ENCODE measurements around the gene TMC6. TPM values are rescaled to one million over a fixed set of nuclear protein-coding genes. Genes with fewer than 3 reads are reported as not detected.

Gene TMC6
- total RNA-seq, 1 experiment from 2014 or later = 0.74 TPM

DNA sequence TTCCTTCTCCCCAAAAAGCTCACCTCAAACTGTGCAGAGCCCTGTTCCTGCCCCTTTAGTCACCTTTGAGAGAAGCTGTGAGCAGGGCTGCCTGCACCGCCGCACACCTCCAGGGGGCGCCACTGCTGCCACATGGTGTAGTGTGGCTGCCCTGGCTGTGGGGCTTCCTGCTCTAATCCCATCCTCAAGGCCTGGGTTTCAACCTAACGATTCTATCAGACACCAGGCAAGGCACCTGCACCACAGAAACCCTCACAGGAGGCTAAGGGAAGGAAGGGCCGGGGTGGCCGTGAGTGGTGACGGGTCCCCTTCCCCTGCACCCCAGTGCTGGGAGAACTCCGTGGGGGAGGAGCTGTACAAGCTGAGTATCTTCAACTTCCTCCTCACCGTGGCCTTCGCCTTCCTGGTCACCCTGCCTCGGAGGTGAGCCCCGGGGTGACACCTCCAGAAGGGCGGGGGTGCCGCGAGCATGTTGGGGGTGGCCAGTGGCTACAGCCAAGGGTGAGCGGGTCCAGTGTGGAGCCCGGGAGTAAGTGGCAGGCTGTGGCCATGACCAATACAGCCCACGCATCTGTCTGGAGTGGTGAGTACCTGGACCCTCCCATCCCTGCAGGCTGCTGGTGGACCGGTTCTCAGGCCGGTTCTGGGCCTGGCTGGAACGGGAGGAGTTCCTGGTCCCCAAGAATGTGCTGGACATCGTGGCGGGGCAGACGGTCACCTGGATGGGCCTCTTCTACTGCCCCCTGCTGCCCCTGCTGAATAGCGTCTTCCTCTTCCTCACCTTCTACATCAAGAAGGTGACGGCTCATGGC, 9.0 kb upstream of the TMC6 start:
- no peak for DNase-seq (ENCODE audit: low read depth)

DNA sequence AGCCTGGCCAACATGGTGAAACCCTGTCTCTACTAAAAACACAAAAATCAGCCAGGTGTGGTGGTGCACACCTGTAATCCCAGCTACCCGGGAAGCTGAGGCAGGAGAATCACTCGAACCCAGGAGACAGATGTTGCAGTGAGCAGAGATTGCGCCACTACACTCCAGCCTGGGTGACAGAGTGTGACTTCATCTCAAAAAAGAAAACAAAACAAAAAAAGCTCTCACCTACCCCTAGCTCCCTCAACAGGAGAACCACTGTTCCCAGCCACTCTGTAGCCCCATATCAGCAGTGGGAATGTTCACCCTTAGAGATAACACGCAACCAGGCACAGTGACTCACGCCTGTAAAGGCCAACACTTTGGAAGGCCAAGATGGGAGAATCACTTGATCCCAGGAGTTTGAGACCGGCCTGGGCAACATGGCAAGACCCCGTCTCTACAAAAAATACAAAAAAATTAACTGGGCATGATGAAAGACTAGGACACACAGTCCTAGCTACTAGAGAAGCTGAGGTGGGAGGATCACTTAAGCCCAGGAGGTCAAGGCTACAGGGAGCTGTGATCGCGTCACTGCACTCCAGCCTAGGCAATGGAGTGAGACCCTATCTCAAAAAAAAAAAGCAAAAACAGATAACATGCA, 7.4 kb upstream of the TMC6 start:
- DNase-seq (ENCODE audit: low read depth) = no peak

DNA sequence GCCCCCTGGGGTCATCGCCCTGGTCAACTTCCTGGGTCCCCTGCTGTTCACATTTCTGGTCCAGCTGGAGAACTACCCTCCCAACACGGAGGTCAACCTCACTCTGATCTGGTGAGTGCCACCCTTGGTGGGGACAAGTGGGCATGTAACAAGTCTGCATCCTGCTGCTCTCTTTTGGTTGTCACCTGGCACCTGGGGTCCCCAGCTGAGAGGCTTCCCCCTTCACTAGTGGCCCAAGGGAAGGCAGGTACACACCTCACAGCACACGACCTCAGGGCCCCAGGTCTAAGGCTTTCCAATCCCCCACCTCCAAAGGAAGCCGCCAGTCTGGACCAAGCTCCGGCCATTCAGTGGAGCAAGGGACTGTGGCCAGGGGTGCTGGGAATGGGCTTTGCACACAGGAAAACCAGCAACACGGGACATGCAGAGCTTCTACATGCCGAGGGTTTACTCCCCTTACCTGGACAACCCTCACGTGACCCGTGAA, 6.4 kb upstream of the TMC6 start:
- no peak for DNase-seq (ENCODE audit: low read depth)

DNA sequence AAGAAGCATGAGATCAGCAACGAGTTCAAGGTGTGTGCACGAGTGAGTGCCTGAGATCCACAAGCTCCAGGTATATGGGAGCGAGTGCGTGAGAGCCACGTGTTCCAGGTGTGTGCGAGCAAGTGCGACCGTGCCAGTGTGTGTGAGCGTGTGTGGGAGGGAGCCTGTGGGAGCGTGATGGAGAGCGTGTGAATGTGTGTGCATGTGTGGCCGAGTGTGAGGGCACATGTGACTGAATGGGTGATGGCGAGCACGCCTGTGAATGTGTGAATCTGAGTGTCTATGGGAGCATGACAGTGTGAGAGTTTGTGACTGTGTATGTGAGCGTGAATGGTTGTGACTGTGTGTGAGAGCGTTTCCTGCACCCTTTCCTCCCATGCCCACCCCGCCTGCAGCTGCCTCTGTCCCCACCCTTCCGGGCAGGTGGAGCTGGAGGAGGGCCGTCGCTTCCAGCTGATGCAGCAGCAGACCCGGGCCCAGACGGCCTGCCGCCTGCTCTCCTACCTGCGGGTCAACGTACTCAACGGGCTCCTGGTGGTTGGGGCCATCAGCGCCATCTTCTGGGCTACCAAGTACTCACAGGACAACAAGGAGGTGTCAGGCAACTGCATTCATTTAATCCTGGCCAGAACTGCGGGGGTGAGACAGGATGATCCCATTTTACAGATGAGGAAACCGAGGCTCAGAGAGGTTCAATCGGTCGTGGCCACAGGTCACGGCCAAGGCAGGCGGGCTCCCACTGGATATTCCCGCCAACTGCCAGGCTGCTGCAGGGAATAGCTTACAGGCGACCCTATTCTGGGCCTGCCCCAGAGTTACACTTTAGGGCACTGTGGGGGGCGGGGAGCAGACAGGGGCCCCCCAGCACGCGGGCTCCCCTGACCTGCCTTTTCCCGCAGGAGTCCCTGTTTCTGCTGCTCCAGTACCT, 5.7 kb upstream of the TMC6 start:
- DNase-seq (ENCODE audit: low read depth) = peak; percentile 36

DNA sequence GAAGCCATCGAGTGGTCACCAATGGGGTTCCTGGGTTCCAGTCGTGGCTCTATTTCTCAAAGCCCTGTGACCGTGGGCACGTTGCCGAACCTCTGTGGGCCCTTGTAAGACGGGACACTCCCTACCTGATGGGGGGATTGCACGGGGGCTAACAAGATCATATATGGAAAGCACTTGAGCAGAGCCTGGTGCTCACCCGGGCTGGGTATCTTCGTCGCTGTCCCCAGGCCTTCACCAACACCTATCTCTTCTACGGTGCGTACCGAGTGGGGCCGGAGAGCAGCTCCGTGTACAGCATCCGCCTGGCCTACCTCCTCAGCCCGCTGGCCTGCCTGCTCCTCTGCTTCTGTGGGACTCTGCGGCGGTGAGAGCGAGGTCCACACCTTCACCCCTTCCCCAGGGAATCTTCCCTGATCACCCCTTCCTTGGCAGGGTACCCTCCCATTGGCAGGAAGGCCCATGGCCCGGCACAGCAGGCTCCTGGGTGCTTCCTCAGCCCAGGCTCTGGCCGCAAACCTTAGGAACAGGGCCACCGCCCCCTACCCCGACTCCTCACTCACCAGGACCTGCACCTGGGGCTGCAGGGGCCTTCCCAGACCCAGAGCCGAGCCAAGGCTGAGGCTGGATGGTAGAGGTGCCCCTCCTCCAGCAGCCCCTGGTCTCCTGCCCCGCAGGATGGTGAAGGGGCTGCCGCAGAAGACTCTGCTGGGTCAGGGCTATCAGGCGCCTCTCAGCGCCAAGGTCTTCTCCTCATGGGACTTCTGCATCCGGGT, 4.8 kb upstream of the TMC6 start:
- no peak for DNase-seq (ENCODE audit: low read depth)

DNA sequence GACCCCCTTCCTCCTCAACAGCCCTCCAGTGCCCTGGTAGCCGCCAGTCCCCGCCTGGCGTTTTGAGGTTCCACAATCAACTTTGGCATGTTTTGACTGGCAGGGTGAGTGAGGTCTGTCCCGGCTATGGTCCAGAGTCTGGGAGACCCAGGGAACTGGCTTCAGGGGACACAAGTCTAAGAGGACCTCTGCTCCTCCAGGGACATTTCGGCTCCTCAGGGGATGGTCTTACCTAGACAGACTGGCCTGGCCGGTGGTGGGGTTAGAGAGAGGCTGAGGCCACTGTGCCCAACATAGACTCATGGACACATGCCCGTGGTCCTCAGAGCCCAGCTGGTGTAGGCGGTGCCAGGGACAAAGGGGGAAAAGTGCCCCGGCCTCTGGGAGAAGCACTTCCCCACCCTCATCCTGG, 4.2 kb upstream of the TMC6 start:
- no peak for DNase-seq (ENCODE audit: low read depth)

DNA sequence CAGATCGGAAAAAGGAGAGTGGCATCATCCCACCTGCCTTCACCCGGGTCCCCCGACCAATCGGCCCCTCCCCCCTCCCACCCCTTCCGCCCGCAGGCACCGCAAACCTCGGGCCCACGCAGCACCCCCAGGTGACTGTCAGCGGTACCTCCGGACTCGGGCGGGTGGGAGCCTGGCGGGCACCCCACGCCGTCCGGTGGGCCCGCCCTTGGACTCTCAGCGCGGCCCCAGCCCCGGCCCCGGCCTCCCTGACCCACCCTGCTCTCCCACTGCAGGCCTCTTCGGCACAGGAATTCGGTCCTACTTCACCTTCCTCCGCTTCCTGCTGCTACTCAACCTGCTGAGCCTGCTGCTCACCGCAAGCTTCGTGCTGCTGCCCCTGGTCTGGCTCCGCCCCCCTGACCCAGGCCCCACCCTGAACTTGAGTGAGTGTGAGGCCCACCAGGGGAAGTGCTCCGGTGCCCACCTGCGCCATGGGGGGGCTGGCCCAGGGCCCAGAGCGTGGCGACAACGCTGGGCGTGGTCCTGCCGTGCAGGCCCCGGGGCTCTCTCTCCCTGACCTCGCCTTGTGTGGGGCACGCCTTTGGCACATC, 3.6 kb upstream of the TMC6 start:
- DNase-seq (ENCODE audit: low read depth) = no peak

DNA sequence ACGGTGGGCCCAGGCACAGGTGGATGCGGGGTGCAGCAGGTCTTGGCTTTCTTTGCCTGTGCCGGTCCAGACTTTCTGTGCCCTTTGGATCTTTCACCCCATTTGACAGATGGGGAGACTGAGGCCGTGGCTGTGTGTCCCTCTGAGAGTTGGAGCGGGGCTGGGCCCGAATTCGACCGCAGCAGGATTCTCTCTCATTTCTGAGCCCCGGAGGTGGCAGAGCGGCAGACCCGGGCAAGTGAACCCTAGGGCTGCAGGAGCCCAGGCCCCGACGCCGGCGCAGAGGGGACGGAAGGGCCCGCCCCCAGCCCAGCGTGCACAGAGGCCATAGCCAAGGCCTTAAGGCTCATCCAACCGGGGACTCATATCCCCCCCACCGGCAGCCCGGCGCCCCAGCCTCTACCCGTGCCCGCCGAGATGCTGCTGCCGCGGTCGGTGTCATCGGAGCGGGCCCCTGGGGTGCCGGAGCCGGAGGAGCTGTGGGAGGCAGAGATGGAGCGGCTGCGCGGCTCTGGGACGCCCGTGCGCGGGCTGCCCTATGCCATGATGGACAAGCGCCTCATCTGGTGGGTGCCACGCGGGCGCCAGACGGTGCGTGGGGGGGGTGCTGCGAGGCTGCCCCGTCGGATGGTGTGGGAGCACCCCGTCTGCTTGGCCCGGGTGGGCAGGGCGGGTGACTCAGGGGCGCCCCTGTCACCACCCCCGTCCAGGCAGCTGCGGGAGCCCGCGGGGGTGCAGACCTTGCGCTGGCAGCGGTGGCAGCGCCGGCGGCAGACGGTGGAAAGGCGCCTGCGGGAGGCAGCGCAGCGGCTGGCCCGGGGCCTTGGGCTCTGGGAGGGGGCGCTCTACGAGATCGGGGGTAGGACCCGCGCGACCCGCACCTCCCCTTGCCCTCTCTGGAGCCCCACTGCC, 2.9 kb upstream of the TMC6 start:
- no peak for DNase-seq (ENCODE audit: low read depth)

DNA sequence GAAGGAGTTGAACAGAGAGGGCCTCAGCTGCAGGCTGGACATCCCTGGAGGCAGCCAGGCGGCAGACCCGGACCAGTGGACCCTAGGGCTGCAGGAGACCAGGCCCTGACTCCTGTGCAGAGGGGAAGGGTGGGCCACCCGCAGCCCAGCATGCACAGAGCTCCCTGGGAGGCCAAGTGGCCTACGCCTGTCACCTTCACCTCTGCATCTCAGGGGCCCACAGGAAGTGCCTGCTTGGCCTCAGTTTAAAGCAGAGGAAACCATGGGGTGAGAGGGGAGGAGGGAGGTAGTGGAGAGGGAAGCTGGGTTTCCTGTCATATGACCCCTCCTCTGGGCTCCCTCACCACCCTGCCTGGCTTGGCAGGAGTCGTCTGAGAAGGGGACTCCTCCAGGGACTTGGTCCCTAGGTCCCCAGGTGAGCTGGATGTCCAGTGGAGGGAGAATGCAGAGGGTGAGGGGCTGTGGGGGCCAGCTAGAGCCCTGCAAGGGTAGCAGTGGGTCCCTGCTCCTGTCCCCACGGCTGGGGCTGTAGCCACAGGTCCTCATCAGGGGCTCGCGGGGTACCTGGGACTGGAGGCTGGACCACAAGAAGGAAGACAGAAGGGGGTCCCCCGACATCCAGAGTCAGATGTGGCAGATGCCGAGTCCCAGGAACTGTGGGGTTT, 2.0 kb upstream of the TMC6 start, which contains the start of gene TMC8:
Gene TMC8, plus strand, starts transcription at position 335 of the 665 bp plus-strand sequence. CDS start 818 bp downstream, outside the sequence.
- no peak for DNase-seq (ENCODE audit: low read depth)

DNA sequence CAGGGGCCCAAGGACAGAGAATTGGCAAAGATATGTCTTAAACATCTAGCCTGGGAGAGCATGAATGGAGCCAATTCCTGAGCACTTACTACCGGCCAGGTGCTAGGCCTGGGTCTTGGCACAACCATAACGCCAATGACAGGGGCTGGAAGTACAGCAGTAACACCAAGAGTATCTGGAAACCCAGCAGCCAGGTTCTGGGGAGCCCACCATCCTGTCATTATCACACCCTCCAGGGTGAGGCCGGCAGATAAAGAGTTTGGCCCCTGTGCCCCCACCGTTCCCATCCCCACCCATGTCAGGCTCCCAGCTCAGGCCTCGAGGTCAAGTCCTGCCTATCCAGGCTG, 1.5 kb upstream of the TMC6 start:
- DNase-seq (ENCODE audit: low read depth) = no peak

DNA sequence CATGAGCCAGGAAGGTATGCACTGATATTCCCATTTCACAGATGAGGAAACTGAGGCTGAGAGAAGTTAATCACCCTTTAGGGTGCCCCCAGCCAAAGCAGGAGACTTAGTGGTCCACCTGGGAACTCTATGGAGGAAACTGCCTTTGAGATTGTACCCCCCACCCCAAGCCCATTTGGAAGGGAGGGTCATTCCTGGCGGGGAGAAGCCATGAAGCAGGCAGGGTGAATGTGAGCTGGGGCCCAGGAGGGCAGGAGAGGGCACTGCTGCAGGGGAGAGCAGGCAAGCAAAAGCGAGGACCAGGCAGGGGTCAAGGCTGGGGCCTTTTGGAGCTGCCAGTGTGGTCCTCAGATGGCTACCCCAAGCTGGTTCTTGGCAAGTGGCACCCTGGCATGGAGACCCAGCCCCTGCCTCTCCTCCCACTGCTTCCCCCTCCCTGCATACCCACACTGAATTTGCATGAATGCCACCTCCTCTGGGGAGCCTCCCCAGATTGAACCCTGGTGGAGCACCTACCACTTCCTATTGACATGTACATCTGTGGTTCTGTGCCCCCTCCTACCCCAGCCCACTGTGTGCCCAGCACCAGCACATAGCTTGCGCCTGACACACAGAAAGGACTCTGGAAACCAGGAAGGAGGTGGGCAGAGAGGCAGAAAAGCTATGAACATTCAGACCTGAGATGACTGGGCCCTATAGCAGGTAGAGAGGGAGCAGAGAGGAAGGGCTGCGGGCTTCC, 965 bp upstream of the TMC6 start:
- DNase-seq (ENCODE audit: low read depth) = no peak

DNA sequence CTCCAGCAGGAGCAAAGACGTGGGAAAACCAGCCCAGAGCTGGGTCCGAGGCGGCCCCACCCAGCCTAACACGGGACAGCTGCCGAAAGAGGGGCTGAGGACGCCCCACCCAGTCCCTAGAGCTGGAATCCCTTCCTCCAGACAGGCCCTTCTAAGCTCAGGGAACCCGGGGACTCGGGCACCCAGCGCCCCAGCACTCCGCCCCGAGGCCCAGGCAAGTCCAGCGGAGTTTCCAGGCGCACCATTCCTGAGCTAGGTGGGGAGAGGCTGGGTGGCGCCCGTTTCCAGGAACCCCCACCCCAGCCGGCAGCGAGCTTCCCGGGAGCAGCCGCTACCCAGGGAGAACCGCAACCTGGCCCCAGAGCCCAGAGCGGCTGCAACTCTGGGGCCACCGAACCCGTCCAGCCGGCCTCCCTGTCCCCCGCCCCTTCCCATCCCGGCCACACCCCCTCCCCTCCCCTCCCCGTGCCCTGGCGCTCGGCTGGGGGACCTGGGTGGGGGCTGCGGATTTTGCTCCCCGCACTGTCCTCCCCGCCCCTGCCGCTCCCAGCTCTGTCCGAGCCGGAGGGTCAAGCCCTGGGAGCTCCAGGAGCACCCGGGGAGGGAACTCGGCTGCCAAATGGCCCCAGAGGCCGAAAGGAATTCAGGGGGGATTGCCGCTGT, 536 bp downstream of the TMC6 start:
- no peak for DNase-seq (ENCODE audit: low read depth)

DNA sequence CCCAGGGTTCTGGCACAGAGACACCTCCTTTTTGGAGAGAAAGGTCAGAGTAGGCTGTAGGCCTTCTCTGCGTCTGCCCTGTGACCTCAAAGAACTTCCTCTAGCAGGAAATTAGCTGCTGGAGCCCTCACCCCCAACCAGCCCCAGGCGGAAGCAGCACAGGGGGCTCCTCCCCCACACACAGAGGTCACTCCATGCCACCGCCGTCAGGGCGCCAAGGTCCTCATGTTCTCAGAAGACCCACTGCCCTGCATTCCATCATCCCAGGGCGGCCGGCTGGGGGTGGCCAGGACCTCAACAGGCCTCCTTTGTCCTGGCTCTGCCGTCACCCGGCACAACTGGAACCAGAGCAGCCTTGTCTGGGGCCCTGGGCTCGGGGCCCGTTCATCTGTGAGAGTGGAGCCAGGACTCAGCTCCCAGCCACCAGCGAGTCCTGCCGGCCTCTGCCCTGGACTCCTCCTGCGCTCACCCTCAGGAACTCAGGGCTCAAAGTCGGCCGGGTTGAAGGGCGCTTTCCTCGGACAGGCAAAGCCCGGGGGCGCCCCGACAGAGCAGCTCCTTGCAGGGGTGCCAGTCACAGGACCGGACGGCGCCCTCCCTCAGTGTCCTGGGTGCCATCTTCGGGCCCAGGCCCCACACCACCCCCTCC, 1.2 kb downstream of the TMC6 start:
- DNase-seq (ENCODE audit: low read depth) = no peak

DNA sequence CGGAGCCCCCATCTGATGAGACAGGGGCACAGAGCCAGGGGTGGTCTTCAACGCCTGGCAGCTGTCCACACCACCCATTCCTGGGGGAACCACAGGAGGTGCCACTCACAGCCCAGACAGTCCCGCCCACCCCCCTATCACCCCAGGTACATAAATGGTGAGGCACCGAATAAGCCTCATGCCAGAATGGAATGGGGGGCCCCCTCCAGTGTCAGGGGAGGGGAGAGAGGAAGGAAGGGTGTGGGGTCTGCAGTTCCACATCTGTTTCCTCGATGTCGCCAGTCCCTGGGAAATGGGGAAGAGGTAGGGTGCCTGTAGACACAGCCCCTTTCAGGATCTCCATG, 1.7 kb downstream of the TMC6 start:
- no peak for DNase-seq (ENCODE audit: low read depth)

DNA sequence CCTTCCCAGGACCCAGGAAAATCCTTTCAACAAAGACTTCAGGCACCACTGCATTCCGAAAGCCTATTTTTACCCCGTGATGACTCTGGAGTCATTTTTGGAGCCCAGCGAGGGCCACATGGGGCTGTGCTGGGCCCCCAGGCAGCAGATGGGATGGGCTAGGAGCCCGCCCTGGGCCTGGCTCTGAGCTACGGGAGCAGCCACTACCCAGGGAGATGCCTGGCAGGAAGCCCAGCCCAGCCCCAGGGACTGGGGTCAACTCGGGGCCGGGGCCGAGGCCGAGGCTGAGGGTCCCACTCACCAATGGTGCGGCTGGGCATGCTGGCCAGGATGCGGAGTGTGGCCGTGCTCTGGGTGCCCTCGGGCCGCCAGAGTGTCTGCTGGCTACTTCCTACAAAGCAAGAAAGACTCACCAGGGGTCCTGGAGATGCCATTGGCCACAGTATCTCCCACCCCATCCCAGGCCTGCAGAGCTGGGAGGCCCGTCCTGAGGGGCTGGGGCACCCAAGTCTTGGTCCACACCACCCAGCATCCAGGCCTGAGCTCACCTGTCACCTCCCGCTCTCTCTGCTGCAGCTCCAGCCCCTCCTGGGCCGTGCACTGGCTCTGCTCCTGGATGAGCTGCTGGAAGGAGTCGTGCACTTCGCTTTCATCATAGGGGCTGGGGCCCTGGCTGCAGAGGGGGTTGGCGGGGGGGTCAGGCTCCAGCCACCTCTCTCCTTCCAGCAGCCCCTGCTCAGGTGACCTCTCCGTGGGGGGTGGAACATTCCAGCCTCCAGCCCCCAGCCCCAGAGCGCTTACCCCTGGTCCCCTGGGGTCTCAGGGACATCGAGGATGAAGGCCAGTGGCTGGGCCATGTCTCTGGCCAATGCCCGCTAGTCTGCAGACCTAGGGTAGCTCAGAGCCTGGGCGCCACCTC, 2.3 kb downstream of the TMC6 start:
- no peak for DNase-seq (ENCODE audit: low read depth)

DNA sequence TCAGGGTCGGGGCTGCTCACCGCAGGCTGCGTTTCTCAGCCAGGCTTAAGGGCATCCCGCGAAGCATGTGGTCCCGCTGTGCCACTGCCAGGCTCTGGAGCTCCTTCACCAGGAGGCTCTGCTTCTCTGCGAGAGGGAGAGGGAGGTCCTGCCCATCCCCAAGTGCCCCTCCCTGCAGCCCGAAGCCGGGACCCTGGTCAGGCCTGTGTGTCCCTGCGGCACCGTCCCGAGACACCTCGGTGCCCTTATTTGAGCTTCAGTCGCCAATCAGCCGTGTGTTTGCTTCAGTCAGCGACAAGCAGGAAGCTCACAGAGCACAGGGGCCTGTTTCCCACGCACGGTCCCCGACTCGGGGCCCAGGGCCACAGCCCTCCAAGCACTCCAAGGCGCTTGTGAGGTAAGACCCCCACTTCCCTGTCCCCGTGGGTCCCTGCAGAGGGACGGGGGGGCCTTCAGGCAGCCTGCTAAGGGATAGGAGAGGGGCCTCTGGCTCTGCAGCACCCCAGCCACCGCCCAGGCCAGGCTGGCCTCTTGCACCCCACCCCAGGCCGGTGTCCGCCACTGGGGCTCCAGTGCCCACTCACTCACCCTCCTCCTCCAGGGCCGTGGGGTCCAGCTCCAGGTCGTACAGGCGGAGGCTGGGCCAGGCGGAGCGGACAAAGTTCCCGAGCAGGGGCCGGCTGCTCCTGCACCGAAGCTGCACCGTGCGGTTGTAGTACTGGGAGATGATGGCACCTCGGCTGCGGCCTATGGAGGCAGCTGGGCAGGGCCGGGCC, 3.2 kb downstream of the TMC6 start:
- DNase-seq (ENCODE audit: low read depth) = no peak

Data from M059J (cell line).